GM12892 (cell line): ENCODE data around the gene KMT2B.

Experiments used
- POLR2A ChIP-seq: IDR thresholded peaks from 2 replicates; pipeline ENCODE4 v1.6.1; 2011; ENCODE audit warnings: low read depth, low read length, control low read depth
- POLR2AphosphoS5 ChIP-seq: IDR thresholded peaks from 2 replicates; pipeline ENCODE4 v1.6.1; 2011; ENCODE audit warnings: low read depth, low read length, control low read depth
- TAF1 ChIP-seq: IDR thresholded peaks from 2 replicates; pipeline ENCODE4 v1.6.1; 2011; ENCODE audit warnings: low read depth, mild to moderate bottlenecking, control low read depth, low read length, borderline replicate concordance

GRCh38 chr19:35703343-35703742 lies 14.5 kb upstream of the KMT2B start:
- TF ChIP-seq POLR2A, result no peak
- TF ChIP-seq POLR2AphosphoS5, result no peak
- no peak for TF ChIP-seq TAF1
